Measurements from ENCODE around the gene CLMN. TPM values are rescaled to one million over a fixed set of nuclear protein-coding genes. Genes with fewer than 3 reads are reported as not detected.

CLMN gene
- total and polyA plus RNA-seq, 8 donors = 5.3 to 42.9 (median 20.1) TPM

- H3K36me3 ChIP-seq = no peaks in the 10 kb centered on the region
- H3K27ac ChIP-seq = peak overlapping the region in 4 of 5 donors; percentile 20 to 66 (median 22)
- TF ChIP-seq POLR2AphosphoS5 (IDR thresholded peaks at IDR 0.05) = no peak
- no peak for TF ChIP-seq CTCF (IDR thresholded peaks at IDR 0.05)
- no peak for TF ChIP-seq EP300 (IDR thresholded peaks at IDR 0.05)
- no peak for TF ChIP-seq POLR2A (IDR thresholded peaks at IDR 0.05)
- intact Hi-C loops (cut with DNase I; ENCODE audit: low total_unique reads) = no loop called here
- 73 to 81% (median 80%) methylated on average over 15 of the region's 15 CpGs for WGBS, 5 donors
- H3K4me1 ChIP-seq = peaks cover 10 to 66% (median 21%) of the 10 kb centered on the region in 4 donors
- DNase-seq = no peak
- no peaks in the 10 kb centered on the region for H3K27me3 ChIP-seq
- no peaks in the 10 kb centered on the region for H3K9me3 ChIP-seq
- no peak overlapping the region for H3K4me3 ChIP-seq
These were observed 63.5 kb downstream of the CLMN start for GRCh38 chr14:95256002-95256775.

GRCh38 chr14:95255487-95255886 is 64.2 kb downstream of the CLMN start:
- H3K27me3 ChIP-seq = no peaks in the 10 kb centered on the region
- WGBS, 5 donors = 23 to 31% (median 27%) methylated on average over 6 of the region's 6 CpGs
- no peaks in the 10 kb centered on the region for H3K36me3 ChIP-seq
- no peaks in the 10 kb centered on the region for H3K9me3 ChIP-seq
- no peak overlapping the region for H3K4me3 ChIP-seq
- peak overlapping the region in 4 of 5 donors; percentile 22 to 66 (median 26) for H3K27ac ChIP-seq
- intact Hi-C loops (cut with DNase I; ENCODE audit: low total_unique reads) = no loop called here
- TF ChIP-seq POLR2AphosphoS5 (IDR thresholded peaks at IDR 0.05) = peak in 1 of 3 donors; percentile 42
- no peak for TF ChIP-seq POLR2A (IDR thresholded peaks at IDR 0.05)
- peak; percentile 86 to 93 for DNase-seq
- H3K4me1 ChIP-seq = peaks cover 8 to 61% (median 21%) of the 10 kb centered on the region in 4 donors

DNA sequence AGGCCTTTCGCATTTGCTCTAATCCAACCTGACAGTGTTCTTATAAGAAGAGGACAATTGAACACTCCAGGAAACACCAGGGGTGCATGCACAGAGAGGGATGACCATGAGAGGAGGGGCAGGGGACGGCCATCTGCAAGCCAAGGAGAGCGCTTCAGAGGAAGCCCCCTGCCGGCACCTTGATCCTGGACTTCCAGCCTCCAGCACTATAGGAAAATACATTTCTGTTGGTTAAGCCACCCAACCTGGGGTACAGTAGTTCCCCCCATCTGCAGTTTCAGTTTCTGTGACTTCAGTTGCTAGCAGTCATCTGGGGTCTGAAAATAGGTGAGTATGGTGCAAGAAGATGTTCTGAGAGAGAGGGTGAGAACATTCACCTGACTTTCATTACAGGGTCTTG is 64.7 kb downstream of the CLMN start:
- H3K27me3 ChIP-seq = no peaks in the 10 kb centered on the region
- no peak for DNase-seq
- no peaks in the 10 kb centered on the region for H3K9me3 ChIP-seq
- intact Hi-C loops (cut with DNase I; ENCODE audit: low total_unique reads) = no loop called here
- H3K4me1 ChIP-seq = peaks cover 8 to 56% (median 23%) of the 10 kb centered on the region in 4 donors
- no peak overlapping the region for H3K4me3 ChIP-seq
- peak overlapping the region in 3 of 5 donors; percentile 23 to 66 (median 30) for H3K27ac ChIP-seq
- TF ChIP-seq EP300 (IDR thresholded peaks at IDR 0.05) (no peak), POLR2AphosphoS5 (IDR thresholded peaks at IDR 0.05) (no peak), CTCF (IDR thresholded peaks at IDR 0.05) (no peak), POLR2A (IDR thresholded peaks at IDR 0.05) (no peak)
- WGBS, 5 donors = 79 to 91% (median 88%) methylated on average over 4 of the region's 4 CpGs
- no peaks in the 10 kb centered on the region for H3K36me3 ChIP-seq

DNA sequence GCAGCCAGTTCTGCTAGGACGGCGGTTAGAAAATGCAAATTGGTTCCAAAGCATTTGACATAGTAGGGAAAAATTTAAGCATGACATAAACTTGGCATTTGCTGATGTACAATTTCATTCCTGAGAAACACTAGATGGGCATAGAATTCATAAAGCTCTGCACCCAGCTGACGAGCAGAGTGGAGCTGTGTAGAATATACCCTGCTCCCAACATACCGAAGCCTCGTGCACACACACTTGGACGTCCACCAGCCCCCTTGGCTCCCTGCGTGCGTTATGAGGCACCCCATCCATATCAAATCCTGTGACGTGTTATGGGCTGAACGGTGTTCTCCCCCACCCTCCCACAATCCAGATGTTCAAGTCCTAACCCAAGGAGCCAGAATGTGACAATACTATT is 65.4 kb downstream of the CLMN start:
- DNase-seq = peak in 1 of 2 donors; percentile 76
- Histone ChIP-seq H3K4me1 (peaks cover 14 to 56% (median 28%) of the 10 kb centered on the region in 4 donors), H3K27ac (no peak overlapping the region), H3K4me3 (no peak overlapping the region), H3K27me3 (no peaks in the 10 kb centered on the region), H3K9me3 (no peaks in the 10 kb centered on the region), H3K36me3 (no peaks in the 10 kb centered on the region)
- 80 to 93% (median 87%) methylated on average over 10 of the region's 10 CpGs for WGBS, 5 donors
- TF ChIP-seq CTCF (IDR thresholded peaks at IDR 0.05) (no peak), POLR2A (IDR thresholded peaks at IDR 0.05) (no peak)
- intact Hi-C loops (cut with DNase I; ENCODE audit: low total_unique reads) = no loop called here
